ENCODE results near the gene HYCC2.
"Not testable (repeated sequence)": the region's sequence is repeated elsewhere in the genome, so short reads cannot be mapped to it uniquely, and the experiment has no call there.

HYCC2 gene

DNA sequence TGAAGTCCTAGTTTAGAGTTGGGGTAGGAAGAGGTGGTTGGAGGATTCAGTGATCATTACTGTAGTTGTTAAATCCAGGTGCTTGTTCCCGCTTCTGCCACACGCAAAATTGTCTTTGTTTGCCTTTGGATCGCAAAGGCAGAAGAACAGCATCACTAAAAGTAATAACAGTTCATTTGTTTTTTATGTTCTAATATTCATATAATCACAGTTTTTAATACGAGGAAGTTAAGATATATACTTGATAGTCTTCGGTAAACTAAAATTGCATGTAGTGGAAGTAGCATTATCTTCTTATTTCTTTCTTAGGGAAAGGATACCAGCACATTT is 695 bp upstream of the HYCC2 start:
- no peak for DNase-seq (ENCODE audit: low read depth, low spot score)

DNA sequence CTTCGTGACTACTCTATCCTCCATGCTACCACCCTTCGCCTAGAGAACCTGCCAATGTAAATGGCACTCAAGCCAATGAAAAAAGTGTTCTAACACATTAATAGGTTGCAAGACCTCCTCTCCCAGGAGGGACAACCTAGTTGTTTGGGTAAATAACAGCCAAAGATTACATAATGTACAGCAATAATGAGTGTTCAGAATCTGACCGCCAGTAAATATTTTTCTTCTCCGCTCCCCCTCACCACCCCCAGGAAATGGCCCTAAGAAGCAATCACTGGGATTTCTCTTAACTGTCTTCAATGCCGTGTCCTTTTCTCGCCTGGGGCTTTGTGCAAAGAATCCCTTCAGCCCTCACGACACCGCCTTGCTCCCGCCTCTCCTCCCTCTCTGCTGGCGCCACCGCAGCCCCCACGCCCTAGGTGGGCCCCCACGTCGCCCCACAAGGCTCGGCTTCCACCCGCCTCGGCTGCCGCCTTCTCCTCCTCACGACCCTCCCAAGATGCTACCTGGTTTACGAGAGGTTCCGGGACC is 458 bp downstream of the HYCC2 start:
- DNase-seq (ENCODE audit: low read depth, low spot score) = peak; percentile 1

DNA sequence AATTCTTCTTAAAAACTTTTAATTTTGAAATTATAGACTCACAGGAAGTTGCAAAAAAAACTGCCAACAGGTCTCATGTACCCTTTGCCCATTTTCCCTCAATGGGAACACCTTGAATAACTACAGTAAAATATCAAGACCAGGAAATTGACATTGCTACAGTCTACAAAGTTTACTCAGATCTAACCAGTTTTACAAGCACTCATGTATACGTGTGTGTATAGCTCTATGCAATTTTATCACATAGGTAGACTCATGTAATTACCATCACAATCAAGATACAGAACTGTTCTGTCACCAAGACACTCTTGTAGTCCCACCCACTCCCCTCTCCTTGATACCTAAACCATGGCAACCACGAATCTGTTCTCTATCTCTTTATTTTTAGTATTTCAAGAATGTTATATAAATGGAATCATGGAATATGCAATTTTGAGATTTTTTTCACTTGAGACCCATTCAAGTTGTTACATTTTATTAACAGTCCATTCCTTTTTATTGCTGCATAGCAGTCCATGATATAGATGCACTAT is 6.6 kb downstream of the HYCC2 start:
- no peak for DNase-seq (ENCODE audit: low read depth, low spot score)

DNA sequence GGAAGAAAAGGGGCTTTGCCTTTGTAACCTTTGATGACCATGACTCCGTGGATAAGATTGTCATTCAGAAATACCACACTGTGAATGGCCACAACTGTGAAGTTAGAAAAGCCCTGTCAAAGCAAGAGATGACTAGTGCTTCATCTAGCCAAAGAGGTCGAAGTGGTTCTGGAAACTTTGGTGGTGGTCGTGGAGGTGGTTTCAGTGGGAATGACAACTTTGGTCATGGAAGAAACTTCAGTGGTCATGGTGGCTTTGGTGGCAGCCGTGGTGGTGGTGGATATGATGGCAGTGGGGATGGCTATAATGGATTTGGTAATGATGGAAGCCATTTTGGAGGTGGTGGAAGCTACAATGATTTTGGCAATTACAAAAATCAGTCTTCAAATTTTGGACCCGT is 8.0 kb downstream of the HYCC2 start:
- not testable (repeated sequence) for DNase-seq (ENCODE audit: low read depth, low spot score)

DNA sequence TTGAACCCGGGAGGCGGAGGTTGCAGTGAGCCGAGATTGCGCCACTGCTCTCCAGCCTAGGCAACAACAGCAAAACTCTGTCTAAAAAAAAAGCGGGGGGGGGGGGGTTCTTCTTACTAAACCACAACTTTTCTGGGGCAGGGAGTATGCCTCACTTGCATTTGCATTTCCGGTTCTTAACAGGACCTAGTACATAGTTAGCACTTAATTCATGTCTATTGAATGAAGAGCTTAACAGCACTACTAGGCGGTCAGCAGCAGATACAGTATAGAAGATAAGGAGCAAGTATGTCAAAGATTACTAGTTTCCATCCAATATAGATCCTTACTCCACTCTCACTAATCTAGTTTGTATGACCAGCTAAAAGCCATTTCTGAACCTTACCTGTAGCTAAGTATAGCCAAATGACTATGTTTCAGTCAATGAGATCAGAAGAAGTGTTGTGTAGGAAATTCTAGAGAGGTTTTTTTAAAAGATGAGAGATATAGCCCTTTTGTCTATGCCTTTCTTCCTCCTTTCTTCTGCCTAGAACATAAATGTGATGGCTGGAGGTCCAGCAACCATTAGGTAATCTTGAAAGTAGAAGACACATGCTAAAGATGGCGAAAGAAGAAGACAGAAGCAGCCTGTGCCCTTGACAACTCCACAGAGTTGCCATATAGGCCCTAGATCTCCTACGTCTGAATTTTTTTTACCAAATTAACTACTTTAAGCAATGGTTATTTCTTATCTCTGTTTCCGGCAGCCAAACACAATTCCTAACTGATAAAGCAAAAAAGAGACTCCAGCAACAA is 11.3 kb downstream of the HYCC2 start:
- no peak for DNase-seq (ENCODE audit: low read depth, low spot score)

DNA sequence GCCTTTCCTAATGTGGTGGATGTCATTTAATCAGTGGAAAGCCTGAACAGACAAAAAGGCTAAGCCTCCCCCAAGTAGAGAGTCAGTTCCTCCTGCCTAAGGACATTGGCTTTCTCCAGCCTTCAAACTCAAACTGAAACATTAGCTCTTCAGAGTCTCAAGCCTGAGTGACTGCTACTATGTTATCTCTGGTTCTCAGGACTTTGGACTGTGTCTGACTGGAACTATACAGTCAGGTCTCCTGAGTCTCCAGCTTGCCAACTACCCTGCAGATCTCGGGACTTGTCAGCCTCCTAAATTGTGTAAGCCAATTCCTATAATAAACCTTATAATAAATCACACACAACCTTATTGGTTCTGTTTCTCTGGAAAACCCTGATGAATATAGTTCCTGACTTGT is 12.6 kb downstream of the HYCC2 start:
- DNase-seq (ENCODE audit: low read depth, low spot score) = no peak

DNA sequence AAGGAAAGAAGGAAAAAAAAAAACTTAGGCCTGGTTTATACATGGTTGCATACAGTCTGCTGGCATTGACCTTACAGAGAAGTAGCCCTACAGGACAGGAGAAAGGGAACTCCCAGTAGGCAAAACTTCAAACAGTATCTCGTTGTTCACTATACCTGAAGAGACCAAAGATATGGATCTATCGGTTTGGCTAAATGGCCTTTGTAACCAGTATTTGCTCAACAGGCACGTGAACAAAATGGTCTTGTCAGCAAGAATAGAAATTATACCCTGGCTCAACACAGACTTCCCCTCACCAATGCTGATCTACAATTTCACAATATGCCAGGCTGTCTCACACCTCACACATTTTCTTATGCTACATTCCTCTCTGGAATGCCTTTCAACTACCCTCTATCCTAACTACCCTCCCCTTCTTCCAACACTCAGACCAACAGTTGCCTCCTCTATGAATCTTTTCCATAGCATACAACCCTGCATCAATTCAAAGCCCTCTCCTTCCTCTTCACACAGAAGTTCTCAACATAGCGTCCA is 13.7 kb downstream of the HYCC2 start:
- DNase-seq (ENCODE audit: low read depth, low spot score) = no peak

DNA sequence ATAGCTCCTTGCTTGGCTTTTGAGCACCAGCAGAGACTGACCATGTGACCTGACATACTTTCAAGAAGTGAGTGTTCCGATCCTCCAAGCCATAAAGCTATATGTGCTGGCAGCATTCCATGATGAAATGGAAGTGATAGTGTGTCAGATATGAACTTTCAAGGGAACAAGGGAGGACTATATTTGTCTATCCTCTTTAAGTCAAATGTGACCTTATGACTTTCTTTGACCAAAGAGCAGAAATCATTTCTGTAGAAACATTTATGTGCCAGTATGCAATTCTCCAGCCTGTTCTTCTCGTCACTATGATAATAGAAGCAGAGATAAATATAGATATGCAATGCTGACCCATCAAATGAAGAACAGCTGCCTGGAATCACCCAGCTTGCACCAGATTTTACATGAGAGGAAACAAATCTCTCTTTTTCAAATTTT is 14.4 kb downstream of the HYCC2 start:
- DNase-seq (ENCODE audit: low read depth, low spot score) = no peak

DNA sequence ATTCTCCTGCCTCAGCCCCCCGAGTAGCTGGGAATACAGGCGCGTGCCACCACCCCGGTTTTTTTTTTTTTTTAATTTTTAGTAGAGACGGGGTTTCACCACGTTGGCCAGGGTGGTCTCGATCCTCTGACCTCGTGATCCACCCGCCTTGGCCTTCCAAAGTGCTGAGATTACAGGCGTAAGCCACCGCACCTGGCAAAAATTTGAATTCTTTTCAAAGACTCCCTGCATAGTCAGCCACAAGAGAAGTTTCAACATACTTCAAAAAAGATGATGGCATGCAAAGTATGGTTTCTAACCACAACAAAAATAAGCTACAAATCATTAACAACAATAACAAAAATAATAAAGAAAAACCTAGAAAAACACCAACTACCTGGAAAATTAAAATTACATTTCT is 22.0 kb downstream of the HYCC2 start:
- DNase-seq (ENCODE audit: low read depth, low spot score) = no peak

DNA sequence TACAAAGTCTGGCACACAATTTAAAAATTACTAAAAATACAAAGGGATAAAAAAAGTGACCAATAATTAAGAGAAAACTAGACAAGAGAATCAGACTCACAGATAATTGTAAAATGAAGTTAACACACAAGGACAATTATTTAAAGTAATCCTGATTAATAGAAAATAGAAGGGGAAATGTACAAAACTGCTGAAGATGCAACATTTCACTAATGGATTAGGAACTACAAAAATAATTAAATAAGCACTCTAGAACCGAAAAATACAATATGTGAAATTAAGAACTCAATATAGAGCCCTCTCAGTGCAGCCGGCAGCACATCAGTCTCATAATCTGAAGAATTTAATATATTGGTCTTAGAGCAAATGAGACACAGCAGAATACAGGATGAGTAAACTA is 24.6 kb downstream of the HYCC2 start:
- DNase-seq (ENCODE audit: low read depth, low spot score) = no peak

DNA sequence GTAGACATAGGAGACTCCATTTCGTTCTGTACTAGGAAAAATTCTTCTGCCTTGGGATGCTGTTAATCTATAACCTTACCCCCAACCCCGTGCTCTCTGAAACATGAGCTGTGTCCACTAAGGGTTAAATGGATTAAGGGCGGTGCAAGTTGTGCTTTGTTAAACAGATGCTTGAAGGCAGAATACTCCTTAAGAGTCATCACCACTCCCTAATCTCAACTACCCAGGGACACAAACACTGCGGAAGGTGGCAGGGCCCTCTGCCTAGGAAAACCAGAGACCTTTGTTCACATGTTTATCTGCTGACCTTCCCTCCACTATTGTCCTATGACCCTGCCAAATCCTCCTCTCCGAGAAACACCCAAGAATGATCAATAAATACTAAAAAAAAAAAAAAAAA is 28.4 kb downstream of the HYCC2 start:
- DNase-seq (ENCODE audit: low read depth, low spot score) = not testable (repeated sequence)

DNA sequence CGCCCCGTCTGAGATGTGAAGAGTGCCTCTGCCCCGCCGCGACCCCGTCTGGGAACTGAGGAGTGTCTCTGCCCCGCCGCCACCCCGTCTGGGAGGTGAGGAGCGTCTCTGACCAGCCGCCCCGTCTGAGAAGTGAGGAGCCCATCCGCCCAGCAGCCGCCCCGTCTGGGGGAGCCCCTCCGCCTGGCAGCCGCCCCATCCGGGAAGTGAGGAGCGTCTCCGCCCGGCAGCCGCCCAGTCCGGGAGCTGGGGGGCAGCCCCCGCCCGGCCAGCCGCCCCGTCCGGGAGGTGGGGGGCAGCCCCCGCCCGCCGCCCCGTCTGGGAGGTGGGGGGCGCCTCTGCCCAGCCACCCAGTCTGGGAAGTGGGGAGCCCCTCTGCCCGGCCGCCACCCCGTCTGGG is 29.0 kb downstream of the HYCC2 start:
- not testable (repeated sequence) for DNase-seq (ENCODE audit: low read depth, low spot score)

DNA sequence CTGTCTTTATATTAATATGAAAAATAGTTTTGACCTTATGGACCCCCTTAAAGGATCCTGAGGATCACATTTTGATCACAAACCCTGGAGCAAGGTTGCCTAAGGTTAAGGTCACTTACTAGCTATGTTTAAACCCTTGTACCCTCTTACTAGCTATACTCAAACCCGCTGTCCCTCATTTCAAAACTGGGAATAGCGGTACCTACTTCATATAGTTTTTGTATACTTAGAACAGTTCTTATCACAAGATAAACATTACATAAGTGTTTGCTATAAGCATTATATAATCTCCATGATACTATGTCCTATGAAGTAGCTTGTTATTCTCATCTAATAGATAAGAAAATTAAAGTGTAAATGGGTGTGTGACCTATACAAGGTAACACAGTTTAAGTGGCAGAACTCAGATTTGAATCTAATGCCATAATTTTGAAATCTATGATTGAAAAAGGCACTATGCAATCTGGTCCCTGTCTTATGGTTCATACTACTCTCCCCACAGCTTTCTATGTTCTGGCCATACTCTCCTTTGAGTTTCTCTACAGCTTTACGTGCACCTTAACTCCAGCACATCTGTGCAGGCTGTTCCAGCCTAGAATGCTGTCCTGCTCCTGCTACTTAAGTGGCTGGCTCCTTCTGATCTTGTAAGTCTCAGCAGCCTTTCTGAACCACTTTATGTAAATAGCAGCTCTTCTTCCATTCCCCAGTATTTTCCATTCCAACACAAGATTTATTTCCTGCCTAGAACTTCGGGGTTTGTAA is 30.4 kb downstream of the HYCC2 start:
- DNase-seq (ENCODE audit: low read depth, low spot score) = no peak

DNA sequence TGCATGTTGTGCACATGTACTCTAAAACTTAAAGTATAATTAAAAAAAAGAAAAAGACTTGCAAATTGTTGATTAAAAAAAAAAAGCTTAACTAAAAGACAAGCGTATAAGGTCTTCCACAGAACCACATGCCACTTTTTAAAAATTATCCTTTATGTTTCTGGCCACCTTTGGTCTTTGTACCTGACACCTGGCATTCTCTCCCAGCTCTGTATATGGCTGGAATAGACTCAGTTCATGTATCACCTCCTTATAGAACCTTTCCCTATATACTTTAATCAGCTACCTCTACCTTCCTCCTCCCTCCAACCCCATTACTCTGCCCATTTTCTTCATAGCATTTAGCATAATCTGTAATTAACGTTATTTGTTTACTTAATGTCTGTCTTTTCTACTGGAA is 32.6 kb downstream of the HYCC2 start:
- no peak for DNase-seq (ENCODE audit: low read depth, low spot score)

DNA sequence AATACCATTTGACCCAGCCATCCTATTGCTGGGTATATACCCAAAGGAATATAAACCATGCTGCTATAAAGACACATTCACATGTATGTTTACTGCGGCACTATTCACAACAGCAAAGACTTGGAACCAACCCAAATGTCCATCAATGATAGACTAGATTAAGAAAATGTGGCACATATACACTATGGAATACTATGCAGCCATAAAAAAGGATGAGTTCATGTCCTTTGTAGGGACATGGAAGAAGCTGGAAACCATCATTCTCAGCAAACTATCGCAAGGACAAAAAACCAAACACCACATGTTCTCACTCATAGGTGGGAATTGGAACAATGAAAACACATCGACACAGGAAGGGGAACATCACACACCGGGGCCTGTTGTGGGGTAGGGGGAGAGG is 33.1 kb downstream of the HYCC2 start:
- DNase-seq (ENCODE audit: low read depth, low spot score) = not testable (repeated sequence)

DNA sequence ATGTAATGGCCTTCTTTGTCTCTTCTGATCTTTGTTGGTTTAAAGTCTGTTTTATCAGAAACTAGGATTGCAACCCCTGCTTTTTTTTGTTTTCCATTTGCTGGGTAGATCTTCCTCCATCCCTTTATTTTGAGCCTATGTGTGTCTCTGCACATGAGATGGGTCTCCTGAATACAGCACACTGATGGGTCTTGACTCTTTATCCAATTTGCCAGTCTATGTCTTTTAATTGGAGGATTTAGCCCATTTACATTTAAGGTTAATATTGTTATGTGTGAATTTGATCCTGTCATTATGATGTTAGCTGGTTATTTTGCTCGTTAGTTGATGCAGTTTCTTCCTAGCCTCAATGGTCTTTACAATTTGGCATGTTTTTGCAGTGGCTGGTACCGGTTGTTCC is 37.1 kb downstream of the HYCC2 start:
- not testable (repeated sequence) for DNase-seq (ENCODE audit: low read depth, low spot score)

DNA sequence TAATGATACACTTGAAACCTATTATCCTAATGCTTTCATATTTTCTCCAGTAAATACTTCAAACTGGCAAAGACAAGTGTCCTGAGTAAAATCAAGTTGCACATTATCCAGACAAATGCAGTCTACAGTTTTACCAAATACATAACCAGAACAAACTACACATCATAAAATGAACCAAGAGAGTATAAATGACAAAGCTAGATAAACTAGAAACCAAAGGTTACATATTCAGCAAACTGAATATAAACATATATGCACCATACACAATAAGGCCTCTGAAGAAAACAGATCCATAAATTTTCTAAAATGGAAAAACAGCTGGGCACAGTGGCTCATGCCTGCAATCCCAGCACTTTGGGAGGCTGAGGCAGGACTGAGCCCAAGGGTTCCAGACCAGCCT is 47.0 kb downstream of the HYCC2 start:
- no peak for DNase-seq (ENCODE audit: low read depth, low spot score)

DNA sequence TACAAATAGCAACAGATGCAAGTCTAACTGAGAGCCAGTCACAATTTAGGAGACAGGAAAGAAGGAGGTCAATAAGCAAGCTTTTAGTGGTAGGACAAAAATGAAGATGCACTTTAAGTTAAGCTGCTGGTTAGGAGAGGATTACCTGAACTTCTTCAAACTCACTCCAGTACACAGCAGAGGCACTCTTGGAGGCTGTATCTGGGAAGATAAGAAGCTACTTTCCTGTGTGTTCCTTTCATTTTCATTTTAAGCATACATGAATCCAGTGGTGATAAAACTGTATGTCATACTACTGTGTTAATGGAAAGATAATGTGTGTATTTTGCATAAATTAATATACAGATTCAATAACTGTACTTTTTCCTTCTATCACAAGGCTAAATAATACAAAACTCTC is 49.6 kb downstream of the HYCC2 start:
- no peak for DNase-seq (ENCODE audit: low read depth, low spot score)
